Left lobe of liver (tissue), 1 donor: ENCODE results near the gene CHAC2. TPM values are rescaled to one million over a fixed set of nuclear protein-coding genes. Genes with fewer than 3 reads are reported as not detected.

Experiments
- total RNA-seq: library from RNA; stranded (reverse); gene quantifications from one replicate; pipeline ENCODE4 v1.2.1, GENCODE V29; 2021
- donor health status: DM: no; HTN: yes; CAD: no.

The CHAC2 gene
- total RNA-seq, 1 donor from 2014 or later: 1.8 TPM

Other genes with a start within 250 kb of the CHAC2 start
- 5.2 TPM for gene ASB3, start 19.1 kb downstream of the CHAC2 start, total RNA-seq
- gene ERLEC1, start 19.2 kb downstream of the CHAC2 start, total RNA-seq: 19.0 TPM
- 1.6 TPM for gene GPR75, start 92.2 kb downstream of the CHAC2 start, total RNA-seq
- 35.3 TPM for gene PSME4, start 203.2 kb downstream of the CHAC2 start, total RNA-seq